ENCODE measurements around the gene THRA.
A peak's percentile ranks its signal among the peaks of the same experiment; 100 is the strongest.

Gene THRA

DNA sequence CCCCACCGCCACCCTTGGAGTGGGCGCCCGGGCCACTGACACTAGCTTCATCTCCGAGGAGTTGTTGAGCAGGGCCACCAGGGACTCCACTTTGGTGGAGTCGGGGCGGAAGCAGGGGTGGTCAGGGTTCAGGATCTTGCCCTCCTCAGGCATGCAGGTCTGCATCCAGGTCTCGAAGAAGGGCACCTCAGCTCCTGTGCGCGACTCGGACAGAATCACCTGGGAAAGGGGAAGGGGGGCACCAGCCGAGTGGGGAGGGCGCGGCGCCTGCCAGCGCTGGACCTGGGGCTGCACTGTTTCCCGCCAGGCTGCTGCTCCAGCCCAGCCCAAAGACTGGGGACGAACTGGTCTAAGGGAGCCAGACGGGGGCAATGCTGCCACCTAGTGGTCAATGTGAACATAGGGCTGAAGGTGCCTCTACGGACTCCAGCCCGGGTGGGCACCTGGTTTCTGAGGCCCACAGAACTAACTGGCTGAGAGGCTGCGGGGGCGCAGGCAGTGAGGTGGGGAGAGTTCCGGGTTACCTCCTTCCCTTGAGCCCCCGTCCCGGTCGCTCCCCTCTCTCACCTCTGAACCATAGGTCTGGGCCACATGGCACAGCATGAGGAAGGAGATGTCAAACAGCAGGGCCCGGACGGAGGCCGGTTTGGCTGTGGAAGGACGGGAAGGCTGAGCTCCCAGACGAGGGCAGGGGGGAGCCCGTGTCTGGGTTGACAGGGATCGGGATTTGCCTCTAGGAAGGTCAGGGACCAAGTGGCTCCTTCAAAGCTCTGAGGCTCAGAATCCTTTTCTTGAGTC is 35.8 kb upstream of the THRA start:
- peak; percentile 74 for DNase-seq

DNA sequence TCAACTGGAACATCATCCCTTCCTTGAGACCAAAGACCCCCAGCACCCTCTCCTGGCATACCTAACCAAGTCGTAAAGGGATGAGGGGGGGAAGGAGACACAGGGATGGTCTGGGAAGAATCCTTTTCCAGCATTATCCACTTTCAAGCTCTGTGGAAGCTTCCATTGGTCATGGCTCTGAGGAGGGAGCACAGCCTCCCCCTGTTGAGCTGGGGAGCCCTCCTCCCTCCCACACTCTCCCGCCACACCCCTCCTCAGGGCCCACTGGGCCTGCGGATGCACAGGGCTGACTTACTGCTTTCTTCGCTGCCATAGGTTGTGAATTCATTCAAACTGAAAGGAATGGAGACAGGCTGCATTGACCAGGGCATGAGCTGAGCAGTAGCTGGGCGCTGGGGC is 35.2 kb upstream of the THRA start:
- DNase-seq: no peak

DNA sequence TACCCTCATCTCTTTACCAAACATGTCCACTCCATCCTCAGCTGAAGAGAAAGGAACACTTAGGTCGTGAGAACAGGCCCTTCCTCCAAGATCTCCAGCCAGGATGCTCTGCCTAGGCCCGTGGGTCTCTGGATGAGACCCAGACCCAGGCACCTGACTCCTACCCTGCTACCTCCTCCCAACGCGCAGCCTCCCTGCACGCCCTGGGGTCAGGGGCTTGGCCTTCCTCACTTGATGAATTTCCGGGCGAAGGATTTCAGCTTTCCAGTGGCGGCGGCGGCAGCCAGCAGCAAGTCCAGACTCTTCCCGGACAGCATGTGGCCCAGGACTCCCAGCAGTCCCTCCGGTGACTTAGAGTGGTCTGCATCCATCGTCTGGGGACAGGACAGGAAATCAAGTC is 34.2 kb upstream of the THRA start:
- no peak for DNase-seq

DNA sequence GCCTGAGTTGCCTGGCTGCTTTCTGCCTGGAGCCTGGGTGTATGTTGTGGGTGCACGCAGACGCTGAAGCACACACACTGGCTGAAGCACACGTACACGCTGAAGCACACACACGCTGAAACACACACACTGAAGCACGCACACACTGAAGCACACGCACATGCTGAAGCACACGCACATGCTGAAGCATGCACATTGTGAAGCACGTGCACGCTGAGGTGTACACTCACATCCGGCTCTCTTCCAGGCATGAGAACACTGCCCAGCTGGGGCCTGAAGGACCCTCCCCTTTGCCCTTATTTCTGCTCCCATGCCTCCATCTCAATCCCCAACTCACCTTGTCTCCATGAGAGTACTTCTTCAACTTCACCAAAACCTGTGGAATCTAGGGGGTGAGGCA is 31.1 kb upstream of the THRA start:
- DNase-seq: no peak

DNA sequence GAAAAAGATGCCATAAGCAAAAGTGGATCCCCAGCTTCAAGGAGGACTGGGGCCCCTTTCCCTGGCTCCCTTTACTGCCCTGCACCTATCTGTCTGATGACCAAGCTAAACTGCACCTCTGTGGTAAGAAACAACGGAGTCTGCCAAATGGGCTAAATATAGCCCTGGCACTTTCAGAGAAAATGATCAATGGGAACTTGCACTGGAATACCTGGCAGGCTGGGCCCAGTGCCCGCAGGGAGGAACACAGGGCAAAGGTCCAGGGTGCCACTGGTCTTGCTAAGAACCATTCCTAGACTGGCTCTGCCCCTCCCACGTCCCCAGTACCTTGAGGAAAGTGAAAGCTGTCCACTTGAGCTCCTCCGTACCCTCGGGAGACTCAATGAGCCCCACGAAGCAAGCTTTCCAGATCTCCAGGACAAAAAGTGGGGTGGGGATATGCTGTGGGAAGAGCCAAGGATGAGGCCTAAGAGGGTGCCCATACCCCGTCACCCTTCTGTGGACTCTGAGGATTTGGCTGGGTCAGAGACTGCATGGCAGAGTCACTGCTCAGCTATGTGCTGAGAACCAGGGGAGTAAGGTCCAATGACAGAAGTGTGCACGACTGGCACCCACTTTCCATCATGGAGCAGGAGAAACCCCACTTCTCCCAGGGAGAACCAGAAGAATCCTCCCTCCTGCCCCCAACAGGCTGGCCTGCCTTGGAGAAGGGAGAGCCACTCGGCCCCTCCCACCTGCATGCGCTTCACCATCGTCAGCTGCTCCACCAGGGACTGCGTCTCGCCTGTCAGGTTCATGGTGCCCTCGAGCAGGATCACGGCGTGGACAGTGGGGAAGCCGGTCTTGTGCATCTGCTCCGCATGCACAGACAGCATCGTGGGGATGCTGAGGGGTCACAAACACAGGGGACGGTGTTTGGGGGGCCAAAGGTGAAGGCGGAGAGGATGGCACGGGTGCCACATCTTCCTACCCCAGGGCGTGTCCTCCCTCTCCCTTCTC is 30.1 kb upstream of the THRA start:
- no peak for DNase-seq

DNA sequence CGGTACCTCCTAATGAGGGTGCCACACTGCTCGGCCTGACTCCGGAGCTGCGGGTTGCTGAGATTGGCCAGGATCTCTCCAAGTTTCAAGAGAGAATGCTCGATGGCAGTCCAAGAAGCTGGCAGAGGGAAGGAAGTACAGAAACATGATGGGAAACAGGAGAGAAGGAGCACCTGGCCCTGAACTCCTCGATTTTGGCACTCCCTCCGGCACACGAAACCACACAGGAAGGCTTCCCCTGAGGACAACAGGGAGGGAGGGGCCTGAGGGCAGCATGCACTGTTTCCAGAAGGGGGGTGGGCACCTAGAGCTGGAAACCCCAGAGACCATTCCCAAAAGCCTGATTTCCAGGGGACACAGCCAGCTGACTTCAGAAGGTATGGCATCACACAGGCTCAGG is 29.4 kb upstream of the THRA start:
- no peak for DNase-seq

DNA sequence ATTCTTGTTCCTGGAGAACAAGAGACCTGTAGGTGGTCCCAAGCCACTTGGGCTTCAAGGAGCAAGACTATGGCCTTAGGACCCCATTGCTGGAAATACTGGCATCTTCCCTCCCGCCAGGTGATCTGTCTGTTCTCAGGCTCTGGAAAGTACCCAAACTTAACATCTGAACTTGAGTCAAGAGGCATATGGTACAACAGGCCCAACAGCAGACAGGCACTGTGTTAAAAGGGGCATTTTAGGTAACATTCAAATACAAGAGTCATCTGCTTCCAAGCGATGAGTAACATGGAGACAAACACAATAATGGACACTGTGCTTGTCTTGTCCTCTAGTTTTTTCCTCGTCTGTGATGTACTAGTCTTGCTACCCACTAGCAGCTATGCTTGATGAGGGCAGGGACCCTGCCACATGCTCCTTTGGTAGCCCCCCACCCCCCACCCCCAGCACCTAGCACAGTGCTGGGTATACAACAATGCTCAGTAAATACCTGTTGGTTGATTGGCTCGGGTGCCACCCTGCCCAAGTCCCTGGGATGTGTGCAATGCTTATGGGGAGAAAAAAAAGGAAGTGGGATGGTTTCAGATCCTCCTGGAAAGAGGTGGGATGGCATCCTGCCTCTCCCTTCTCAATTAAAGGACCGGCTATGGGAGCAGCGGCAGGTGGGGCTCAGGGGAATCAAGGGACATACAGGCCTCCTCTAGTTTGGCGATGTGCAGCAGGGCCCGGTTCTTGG is 28.2 kb upstream of the THRA start:
- DNase-seq: no peak

DNA sequence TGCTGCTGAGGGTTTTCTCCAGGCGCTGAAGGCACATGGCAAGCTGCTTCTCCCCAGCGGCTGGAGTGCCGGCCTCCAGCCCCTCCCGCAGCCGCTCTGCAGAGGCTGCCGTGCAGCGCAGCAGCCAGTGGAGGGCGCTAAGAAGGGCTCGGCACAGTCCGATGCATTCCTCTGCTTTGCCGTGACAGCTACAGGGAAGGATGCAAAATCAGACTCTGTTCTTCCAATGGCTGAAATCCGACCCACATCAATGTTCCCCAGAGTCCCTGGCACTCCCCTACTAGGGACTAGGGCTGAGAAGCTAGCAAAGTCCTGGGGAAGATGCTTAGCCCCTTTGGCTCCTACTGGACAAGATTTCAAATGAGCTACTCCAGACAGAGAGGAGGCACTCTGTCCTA is 27.6 kb upstream of the THRA start:
- DNase-seq: no peak

DNA sequence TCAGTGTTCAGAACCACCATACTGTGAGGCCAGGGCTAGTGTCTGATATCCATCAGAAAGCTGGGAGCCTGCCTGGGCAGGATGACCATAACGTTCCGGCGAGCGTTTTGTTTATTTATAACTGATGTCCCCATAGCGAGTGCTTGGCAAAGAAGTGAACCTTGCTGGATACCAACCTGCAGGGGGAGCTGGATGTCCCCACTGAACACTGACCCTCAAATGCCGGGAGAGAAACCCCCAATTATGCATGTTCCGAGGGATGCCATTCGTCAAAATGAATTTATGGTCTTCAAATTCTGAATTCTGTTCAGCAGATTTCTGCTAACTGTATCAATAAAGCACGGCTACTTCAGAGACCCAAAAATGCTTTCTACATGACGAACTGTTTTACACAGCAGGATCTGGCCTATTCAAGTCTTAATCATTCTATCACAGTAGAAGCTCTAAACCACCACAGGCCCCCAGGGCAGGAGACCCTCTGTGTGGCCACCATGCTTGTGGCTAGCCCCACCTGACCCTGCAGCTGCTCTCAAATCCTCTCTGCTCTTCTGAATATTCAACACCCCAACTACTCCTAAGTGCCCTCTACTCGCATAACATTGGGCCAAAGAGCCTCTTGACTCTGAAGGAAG is 23.8 kb upstream of the THRA start:
- no peak for DNase-seq

DNA sequence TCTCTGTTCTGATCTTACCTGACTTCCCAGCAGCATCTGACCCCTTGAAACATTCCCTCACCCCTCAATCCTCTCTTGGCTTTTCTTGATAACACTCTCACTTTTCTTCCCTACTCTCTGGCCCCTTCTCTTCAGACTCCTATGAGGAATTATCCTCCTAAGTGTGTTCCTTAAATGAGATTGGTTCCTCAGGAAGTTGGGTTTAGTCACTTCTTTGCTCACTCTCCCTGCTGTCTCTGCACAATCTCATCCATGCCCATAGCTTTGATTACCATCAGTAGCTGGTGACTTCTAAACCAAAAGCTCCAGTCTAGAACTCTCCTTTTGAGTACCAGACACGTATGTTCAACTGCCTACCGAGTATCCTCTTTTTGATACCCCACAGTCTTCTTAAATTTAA is 21.6 kb upstream of the THRA start:
- no peak for DNase-seq

DNA sequence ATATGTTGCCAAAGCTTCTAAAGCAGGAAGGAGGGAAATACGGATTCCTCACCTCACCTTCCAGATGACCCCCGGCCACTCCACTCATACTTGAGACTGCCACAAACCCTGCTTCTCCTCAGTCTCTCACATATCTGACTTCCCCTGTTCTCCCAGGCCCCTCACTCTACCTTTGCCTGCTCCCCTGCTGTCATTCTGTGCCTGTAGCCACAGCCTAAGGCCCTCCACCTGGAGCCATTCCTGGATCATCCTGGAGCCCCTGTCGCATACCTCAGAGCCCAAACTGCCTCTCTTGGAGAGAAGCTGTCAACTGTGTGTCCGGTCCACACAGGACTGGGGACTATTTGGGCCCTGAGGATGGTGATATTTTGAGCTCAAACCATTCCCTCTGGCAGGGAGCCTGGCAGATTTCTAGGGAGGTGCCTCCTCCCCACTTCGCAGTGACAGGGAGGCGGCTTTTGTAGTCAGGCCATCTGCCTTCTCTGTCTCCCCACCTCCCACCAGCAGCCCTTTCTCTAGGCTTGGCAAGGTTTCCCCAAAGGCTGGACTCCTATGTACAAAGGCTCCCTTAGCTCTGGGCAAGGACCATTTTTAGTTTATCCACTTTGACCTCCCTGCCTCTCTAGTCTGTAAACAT is 6.3 kb upstream of the THRA start:
- DNase-seq: no peak

DNA sequence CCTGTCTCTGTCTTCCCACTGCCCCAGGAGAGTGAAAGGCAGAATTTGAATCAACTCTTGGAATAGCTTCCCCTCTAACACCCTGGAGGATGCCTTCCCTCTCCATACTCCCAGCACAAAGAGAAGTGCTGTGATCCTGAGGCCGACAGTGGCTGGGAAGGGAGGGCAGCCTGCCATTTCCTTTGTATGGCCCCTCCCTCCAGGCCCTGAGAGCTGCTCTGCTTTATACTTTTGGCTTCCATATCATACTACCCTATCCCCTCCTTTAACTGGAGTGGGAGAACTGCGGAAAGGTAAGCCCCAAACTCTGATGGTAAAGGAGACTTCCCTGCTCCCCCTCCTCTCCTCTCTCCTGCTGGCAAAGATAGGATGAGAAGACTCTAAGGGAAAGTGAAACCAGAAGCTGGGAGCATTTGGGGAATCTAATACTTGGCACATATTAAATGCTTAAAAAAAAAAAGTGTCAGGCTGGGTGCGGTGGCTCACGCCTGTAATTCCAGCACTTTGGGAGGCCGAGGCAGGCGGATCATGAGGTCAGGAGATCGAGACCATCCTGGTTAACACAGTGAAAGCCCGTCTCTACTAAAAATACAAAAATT is 4.5 kb upstream of the THRA start:
- no peak for DNase-seq

DNA sequence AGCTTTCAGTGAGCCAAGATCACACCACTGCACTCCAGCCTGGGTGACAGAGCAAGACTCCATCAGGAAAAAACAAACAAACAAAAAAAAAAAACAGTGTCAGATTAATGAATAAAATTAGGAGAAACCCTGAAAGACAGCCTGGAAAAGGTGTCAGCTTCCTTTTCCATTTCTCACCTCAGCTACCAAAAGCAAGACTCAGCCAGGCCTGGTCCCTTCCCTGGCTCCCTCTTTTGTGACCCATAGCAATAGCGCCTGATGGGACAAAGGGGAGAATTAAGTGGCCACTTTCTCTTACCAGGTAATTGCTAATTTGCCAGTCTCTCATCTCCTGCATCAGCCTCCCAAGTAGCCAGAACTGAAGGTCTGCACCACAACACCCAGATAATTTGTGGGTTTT is 3.9 kb upstream of the THRA start:
- no peak for DNase-seq

DNA sequence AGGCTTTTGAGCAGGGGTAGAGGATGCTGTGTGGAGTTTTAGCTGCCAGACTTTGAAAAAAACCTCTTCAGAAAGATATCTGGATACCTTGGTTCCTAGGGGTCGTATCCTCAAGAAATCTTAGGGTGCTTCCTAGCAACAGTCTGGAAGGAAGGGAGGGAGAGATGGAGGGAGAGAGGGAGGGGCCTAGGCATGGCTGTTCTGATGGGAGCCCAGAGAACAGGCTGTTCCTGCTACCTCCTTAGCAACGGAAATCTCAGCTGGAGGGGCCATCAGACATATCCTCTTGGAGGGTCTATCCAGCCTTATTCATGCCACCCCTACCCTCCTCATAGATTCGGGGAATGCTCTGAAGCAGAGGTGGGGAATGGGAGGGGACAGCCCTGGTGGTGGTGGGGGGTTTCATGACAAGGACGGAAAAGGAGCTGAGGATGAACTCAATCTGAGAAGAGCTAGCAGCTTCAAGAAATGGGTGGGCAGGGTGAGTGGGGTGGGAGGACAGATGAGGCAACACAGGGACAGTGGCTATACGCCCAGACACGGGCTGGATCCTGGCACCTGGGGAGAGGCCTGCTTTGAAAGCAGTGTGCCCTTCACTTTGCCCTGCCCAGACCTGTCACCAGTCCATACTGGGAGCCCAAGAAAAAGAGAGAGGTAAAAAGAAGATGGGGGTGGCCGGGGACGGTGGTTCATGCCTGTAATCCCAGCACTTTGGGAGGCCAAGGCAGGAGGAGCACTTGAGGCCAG is 2.9 kb upstream of the THRA start:
- no peak for DNase-seq

DNA sequence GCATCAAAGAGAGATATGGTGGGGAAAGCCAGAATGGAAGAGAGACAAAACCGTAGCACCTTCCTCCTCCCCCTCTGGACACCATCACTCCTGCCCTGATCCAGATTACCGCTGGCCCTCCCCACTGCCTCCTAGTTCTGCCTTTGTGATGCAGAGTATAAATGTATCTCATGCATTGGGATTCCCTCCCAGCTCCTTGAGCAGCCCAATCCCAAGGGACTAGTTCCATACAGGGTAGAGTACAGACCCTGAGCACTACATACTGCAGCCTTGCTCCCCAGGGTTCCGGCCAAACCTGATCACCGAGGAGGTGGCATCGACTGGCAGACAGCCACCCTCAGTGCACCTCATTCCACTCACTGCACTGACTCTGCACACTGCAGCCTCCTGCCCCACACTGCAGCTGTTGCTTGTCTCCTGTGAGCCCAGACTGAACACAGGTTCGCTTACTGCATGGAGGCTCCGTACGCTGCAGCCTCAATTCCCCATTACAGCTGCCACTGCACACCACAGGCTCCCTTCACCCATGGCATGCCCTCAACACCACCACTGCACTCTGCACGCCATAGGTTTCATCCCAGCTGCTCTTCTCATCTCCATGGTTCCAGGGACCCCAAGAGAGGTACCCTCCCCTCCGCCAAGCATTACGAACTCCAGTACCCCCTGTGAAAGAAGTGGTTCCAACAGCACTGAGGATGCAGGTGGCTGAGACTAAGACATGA is 1.7 kb upstream of the THRA start:
- no peak for DNase-seq

DNA sequence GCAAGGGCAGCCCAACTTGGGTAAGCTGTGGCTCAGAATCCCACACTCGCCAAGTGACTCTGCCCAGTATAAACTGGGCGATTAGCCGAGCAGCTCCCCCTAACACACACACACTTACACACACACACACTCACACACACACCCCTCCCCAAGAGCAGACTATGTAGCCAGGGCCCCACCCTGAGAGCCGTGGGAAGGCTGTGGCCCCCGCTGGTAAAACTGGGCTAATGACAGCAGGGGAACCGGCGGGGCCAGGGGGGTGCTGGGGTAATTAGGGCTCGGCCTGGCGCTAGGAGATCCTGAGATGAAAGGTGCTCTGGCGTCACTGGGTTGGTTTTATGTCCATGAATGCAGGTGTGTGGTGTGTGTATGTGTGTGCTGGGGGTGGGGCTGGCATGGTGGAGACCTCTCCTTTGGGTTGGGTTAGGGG is 1.1 kb upstream of the THRA start:
- DNase-seq: no peak

DNA sequence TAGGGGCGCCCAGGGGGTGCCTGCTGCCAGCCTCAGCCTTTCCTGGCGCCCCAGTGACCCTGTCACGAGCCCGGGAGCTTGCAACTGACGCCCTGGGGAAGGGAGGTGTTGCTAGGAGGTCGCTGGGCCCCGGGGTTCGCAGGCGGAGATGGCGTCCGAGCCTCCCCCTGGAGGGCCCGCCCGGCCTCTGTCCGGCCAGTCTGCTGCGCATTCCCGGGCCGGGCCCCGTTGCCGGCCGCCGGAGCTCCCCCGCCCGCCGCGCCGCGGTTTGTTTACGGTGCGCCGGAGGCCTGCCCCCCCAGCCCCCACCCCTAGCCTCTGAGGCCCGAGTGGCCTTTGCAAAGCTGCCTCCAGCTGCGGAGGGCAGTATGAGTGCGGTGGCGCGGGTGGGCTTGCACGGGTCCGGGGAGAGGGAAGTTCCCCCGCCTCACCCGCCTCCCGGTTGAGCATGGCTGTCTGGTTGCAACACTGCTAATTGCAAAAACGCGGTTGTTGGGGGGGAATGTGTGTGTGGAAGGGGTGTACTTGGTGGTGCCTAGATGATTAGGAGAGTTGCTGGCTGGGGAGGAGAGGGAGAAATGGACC is 514 bp downstream of the THRA start:
- DNase-seq: no peak

DNA sequence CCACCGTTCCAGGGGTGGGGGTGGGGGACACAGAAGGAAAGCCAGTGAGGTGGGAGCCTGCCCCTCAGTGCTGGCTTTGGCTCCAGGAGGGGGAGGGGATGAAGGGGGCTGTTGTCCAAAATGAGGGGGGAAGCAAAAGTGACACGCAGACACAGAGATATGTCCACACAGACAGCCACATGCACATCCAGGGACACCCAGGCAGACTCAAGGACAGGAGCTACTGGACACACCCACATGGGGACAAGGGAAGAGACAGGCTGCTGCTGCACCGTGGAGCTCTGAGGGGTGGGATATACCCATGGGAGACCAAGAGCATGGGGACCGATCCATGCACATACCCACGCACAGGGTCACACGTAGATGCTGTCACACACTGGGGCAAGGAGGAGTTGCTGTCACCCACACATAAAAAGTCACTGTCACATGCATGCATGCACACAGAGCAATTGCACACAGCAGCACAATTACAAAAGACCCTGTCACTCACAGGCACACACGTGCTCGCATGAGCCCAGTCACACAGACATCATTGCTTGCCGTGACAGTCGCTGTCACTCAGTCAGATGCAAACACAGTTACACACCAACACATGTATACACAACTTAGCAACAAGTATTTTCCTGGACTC is 1.3 kb downstream of the THRA start:
- no peak for DNase-seq

DNA sequence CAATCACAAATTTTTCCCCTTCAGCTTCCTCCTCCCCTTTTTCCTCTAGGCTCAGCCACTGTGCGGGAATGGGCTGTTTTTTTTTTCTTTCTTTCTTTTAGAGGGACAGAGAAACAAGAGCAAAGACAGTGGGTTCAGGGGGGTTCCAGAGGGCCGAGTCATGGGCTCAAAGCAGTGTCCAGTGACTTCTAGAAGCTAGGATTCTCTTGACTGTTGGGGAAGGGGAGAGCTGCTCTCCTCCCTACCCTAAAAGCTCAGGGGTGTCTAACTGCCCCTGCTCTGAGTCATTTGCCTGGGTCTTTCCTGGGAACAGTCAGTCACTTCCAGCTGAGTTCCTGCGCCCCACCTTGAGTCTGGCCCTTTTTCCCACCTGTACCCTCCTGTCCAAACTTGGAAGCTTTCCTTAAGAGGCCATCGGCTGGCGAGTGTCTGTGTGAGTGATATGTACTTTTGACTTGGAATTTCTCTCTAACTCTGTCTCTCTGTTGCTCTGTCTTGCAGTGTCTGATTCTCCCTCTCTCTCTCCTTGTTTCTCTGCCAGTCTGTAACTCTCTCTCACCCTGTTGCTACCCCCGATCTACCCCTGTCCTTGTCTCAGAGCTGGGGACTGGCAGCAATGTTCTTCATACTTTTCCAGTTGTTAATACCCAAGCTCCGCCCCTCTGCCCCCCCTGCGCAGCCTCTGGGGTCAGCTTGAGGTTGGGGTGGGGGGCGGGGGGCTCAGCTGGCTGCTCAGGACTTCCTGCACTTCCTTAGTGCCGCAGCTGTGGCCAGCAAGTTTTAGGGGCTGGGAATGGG is 2.4 kb downstream of the THRA start:
- DNase-seq: no peak

Measured in activated T-cell treated with anti-CD3 and anti-CD28 coated beads, Interleukin-2, amount 50 U/mL, for 1 hour (primary cell).